GM19193 (cell line): Measurements from ENCODE around the gene MICOS13.

ENCODE experiments used
- POLR2A ChIP-seq: IDR thresholded peaks from 4 replicates; pipeline ENCODE4 v1.6.1; 2011; ENCODE audit not compliant: insufficient read depth, insufficient read length; ENCODE audit errors: extremely low read depth

MICOS13 gene

DNA sequence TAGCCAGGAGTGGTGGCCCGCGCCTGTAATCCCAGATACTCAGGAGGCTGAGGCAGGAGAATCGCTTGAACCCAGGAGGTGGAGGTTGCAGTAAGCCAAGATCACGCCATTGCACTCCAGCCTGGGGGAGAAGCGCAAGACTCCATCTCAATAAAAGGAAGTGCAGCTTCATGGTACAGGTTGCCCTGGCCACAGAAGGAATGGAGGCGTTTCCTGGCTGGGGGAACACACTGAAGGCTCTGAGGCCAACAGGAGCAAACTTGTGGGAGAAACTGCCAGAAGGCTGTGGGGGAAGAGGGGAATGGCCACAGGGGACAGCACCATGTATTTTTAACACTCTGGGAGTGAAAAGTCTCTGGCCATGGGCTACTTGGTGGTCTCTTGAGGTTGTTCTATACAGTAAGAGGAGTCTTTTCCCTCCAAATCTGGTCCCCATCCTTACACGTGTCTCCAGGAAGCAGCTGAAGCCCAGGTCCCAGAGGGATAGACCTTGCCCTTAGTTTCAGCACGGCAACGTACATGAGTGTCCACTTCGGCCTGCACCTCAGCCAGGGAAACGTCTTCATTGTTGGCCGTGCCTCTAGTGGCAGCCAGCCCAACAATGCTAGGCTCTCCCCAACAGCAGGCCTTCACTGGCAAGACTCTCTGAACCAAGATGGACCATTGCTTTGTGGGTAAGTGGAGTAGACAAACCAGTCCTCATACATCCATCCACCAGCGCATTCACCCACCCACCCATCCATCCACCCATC is 7.4 kb downstream of the MICOS13 start:
- TF ChIP-seq POLR2A = peak; percentile 15

DNA sequence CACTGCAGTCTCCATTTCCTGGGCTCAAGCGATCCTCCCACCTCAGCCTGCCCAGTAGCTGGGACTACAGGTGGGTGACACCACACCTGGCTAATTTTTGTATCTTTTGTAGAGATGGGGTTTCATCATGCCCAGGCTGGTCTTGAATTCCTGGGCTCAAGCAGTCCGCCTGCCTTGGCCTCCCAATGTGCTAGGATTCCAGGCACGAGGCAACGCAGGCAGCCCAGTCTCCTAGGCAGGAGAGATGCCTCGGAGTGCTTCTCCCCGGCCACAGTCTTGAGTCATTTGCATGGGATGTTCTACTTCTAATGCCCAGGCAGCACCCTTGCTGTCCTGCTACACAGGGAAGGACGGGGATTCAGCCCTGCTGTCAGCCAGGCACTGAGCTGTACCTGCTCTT is 8.7 kb downstream of the MICOS13 start:
- TF ChIP-seq POLR2A = no peak

DNA sequence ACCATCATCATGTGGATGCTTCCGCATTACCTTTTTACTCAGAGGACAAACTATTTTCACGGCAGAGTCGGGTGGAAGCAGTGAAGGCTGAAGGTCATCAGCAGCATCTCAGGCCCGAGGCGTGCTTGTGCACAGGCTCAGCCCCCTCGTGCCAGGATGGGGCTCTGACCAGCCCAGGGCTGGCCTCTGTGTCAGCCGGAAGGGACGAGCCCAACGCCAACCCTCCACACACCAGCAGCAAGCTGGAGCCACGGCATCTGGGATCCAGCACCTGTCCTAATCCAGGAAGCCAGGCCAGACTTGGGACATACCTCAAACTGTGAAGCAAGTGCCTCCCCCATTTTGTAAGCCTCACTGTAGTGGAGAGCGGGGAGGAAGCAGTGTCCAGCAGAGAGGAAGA is 11.1 kb downstream of the MICOS13 start:
- TF ChIP-seq POLR2A = no peak

DNA sequence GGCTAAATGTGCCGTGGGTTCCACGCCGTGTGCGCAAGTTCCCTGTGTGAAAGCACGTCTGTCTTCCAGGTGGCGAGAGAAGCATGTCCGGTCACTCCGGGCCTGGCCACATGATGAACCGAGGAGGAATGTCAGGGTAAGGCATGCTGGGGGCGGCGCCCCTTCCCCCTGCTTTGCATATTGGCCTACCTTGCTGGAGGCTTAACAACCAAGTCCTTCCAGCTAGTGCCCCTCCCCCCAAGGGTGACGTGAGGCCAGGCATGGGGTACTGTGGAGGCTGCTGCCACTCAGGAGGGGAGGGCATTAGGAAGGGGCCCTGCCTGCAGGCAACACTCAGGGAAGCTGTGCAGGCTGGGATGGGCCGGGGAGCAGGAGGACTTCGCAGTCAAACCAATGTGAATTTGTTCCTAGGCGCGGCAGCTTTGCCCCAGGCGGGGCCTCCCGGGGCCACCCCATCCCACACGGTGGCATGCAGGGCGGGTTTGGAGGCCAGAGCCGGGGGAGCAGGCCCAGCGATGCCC is 12.5 kb downstream of the MICOS13 start:
- TF ChIP-seq POLR2A = no peak

DNA sequence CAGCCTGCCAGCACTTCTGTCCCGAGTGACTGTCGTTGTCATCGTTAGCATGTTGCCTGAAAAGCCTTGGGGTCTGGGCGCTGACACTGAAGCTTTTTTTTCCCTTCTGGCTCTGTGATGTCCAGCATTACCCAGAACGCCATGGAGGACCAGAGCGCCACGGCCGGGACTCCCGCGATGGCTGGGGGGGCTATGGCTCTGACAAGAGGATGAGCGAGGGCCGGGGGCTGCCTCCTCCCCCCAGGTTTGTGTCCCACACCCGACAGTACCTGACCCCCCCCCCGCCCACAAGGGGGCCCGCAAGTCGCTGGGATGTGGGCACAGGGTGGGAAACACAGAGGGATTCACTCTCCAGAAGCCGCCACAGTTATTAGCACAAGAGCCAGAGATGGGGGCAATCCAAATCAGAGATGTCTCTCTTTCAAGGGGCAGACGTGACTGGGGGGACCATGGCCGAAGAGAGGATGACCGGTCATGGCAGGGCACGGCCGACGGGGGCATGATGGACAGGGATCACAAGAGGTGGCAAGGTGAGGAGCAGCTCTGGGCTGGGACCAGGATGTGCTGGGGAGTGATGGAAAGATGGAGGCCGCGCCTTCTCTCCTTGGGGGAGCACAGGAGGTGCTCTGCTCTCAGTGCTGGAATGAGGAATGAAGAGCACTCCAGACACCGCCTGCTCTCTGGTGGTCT is 13.2 kb downstream of the MICOS13 start:
- TF ChIP-seq POLR2A = no peak

DNA sequence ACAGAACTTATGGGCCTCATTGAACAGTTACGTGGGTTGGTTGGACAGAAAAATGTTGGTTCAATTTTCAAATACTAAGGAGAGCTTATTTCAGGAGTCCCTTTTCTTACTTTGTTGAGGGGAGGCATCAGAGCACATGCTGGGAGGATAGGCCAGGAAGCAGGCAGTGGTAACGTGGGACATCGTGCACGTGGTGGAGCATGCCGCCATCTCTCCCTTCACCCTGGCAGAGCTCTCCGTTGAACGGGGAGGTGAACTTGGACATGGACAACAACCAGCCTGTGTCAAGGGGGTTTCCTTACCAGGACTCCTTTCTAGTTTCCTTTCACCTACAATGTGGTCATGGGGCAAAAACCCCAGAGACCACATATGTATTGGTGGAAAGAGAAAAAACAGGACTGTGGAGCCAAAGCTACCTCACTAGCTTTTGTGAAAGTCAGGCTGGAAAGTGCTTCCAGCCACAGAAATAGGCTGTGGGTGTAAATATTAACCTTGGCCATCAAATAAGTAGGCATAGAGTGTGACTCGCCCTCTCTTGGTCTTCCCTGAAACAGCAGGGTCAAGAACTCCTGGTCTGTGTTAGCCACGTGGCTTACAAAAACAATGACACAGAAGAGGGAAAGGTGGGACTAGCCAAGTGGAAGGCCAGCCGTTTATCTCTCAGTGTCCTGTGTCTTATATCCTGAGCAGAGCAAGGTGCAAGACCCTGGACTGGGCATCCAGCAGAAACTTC is 14.4 kb downstream of the MICOS13 start:
- TF ChIP-seq POLR2A = no peak

DNA sequence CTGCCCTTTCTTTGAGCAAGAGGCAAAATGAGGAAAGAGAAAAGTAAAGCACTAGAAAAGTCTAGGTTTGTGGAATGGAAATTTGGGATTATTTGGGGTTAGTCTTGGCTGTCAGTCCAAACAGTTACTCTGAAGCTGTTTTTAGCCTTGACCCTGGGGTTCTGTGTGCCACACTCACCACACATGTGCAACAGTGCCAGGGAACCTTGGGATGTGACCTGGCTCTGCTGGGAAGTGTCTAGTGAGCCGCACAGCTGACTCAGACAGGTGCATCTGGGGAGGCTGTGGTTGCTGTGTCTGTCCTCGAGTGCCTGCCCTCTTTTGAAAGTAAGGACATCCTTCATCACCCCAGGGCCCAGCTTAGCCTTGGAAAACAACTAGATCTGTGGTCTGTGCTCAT is 15.8 kb downstream of the MICOS13 start:
- no peak for TF ChIP-seq POLR2A

DNA sequence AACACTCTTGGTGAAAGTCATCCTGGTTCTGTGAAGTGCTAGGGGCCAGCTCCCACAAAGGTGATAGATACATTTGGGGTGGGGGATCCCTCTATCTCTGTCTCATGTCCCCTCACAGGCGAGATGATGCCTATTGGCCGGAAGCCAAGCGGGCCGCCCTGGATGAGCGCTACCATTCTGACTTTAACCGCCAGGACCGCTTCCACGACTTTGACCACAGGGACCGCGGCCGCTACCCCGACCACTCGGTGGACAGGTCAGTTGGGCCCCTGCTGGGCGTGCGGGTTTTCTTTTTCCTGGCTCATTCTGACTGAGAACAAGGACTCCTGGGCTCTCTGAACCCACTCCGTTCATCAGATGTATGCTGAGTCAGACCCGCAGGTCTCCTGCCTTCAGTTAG is 16.4 kb downstream of the MICOS13 start:
- TF ChIP-seq POLR2A = no peak

DNA sequence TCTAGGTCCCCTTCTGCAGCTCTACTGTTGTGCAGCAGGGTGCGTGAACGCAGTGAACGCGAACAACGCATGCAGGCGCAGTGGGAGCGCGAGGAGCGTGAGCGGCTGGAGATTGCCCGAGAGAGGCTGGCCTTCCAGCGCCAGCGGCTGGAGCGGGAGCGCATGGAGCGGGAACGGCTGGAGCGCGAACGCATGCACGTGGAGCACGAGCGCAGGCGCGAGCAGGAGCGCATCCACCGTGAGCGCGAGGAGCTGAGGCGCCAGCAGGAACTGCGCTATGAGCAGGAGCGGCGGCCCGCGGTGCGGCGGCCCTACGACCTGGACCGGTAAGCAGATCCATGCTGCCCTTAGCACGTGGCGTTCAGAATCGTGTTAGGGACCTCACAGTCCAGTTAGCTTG is 18.8 kb downstream of the MICOS13 start:
- no peak for TF ChIP-seq POLR2A

DNA sequence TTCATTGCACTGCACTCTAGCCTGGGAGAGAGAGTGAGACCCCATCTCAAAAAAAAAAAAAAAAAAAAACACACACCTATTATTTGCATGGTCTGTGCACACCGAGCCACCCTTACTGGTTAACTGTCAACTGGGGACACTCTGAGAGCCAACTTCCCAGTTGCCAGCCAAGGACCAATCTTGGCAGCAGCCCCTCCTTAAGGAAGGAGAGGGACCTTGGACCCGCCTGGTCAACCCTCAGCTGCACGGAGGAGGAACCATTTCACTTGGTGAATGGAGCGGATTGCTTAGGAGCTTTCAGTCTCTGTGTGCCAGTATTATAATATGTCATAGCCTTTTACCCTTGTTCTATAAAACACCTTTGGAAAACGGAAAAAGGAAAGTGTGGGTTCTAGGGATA is 24.9 kb downstream of the MICOS13 start:
- TF ChIP-seq POLR2A = no peak

DNA sequence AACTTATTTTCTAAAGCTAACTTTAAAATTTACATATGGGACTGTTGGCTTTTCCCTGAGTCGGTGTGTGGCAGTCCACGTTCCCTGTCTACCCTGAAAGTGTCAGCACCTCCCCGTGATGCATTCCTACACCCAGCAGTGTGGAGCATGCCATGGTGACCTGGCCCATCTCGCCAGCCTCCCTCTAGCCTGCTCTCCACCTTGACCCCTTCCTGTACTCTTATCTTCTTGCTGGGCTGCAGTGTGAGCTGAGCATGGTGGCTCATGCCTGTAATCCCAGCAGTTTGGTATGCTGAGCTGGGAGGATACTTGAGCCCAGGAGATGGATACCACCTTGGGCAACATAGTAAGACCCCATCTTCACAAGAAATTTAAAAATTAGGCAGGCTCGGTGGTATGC is 25.4 kb downstream of the MICOS13 start:
- TF ChIP-seq POLR2A = no peak

DNA sequence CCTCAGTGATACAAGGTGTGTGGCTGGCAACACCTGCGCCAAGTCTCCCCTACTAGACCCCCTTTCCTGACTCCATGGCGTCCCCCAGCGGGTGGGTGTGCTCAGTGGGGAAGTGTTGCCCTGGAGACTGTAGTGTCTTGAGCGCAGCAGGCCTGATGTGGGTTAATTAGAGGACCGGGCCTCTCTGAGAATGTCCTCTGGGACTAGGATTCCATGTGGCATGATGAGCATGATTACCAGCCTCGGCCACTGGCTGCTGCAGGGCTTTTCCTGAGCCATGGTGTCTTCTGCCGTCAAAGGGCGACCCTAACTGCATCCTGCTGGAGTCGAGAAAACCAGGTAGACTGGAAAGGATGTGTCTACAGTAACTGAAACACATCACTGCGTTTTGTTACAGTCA is 28.1 kb downstream of the MICOS13 start:
- TF ChIP-seq POLR2A = no peak

DNA sequence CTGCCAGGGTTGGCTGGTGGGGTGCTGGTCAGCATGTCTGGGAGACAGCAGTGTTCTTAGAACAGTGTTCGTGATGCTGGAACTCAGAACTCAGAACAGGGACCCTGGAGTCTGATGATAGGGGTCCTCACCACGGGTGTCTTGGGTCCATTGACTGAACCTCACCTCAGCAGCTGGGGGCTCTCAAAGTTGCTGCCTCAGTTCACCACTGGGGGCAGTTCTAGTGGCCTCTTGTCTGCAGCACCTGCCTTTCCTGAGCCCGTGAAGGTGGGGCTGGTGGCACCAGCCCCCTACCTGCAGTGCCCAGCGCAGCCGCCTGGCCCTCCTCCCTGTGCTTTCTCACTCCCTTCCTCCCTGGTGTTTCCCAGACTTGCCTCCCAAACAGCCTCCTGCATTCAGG is 29.0 kb downstream of the MICOS13 start:
- no peak for TF ChIP-seq POLR2A

DNA sequence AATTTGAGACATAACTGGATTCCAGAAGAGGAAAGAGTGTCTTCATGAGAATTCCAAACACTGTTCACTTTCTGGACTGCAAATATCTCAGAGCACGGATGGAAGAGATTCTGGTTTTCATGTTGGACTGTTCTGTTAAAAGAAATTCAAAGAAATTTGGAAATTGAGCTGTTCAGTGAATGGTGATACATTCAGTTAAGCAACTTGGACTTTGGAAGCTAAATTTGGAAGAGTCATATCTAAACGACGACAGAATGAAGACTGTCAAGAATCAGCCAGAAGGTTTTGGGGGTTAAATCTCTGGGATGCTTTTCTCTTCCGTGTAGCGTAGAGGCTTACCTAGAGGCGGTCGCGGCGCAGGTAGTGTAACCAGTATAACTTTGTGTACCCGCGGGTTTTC is 31.9 kb downstream of the MICOS13 start:
- no peak for TF ChIP-seq POLR2A

DNA sequence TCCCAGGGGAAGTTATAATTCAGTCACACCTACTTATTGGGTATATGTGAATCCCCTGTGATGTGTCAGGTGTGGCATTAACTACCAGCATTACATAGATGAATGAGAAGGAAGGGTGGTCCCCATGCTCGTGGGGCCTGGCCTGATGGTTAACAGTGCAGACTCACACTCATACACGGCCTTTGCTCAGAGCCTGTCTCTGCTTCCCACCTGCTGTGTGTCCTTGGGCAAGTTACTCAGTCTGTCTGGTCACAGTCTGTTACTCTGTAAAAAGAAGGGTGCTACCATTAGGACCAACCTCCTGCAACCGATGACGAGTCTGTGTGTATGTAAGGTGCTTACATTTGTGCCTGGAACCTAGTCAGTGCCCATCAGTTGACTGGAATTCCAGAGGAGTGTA is 33.6 kb downstream of the MICOS13 start:
- no peak for TF ChIP-seq POLR2A

DNA sequence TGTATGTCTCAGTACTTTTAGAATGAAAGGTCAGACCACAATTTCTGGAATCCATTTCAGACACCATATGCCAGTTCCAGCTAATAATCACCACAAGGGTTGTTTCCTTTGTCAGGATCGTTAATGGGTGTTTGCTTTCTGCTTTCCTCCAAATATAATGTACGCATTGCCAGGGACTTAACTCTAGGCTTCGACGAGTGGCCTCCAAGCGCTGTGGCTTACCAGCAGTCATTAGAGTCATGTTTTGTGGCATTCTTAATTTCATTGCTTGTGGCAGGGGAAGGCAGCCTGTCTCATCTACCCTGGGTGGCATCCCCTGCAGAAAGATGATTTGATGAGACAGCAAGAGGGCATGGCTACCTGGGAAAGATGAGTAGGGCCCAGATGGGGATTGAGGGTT is 34.9 kb downstream of the MICOS13 start:
- no peak for TF ChIP-seq POLR2A

DNA sequence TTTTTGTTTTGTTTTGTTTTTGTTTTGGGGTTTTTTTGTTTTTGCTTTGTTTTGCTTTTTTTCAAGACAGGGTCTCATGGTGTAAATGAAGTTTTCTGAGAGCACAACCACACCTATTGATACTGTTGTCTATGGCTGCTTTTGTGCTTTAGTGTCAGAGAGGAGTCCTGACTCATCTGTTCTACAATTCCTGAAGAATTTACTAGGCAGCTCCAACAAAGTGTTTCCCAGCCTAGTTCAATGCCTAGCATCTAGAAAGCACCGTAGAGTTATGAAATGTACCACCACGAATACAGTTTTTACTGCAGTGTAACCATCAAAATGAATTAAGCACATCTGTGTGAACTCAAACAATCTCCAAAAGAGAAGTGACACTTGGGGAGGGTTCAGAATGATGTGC is 36.3 kb downstream of the MICOS13 start:
- TF ChIP-seq POLR2A = no peak

DNA sequence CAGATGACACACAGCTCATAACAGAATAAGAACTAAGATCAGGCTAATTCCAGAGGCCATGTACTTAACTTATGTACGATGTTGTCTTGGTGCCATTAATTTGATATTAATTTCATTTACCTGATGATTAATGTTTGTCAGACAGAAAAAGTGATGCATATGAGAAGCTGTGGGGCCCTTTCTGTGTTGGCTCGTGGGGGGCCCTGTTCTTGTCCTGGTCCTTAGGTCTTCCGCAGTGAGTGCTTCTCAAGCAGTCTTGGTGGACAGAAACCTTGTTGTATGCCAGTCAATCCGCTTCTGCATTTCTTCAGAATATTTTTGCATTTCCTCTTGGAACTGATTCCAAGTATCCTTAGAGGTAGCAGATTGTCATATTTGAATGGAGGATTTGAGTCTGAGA is 37.3 kb downstream of the MICOS13 start:
- TF ChIP-seq POLR2A = no peak
